ENCODE results near the gene HYI.

Gene HYI

GRCh38 chr1:43445606-43446387 is 7.9 kb downstream of the HYI start:
- H3K9ac ChIP-seq (ENCODE audit: low read depth in 1 of 2, low read length in 2 of 2), result no peak overlapping the region
- no peak overlapping the region for H3K4me3 ChIP-seq (ENCODE audit: low read depth in 1 of 2, low read length in 2 of 2)
- no peak overlapping the region for H3K27ac ChIP-seq (ENCODE audit: low read depth, low read length)
- no peaks in the 10 kb centered on the region for H3K9me3 ChIP-seq (ENCODE audit: control insufficient read depth in 1 of 2, low read length in 2 of 2)
- peaks cover 6 to 7% of the 10 kb centered on the region in 2 donors for H3K4me1 ChIP-seq (ENCODE audit: control insufficient read depth in 1 of 2, insufficient read depth in 2 of 2, low read length in 2 of 2)
- peaks cover 65 to 92% of the 10 kb centered on the region in 2 donors for H3K36me3 ChIP-seq (ENCODE audit: control insufficient read depth in 1 of 2, insufficient read depth in 2 of 2, low read length in 2 of 2)
- no peaks in the 10 kb centered on the region for H3K27me3 ChIP-seq (ENCODE audit: control insufficient read depth in 1 of 2, insufficient read depth in 2 of 2, low read length in 2 of 2)

GRCh38 chr1:43444836-43445235 is 8.9 kb downstream of the HYI start:
- H3K36me3 ChIP-seq (ENCODE audit: control insufficient read depth in 1 of 2, insufficient read depth in 2 of 2, low read length in 2 of 2), result peaks cover 65 to 92% of the 10 kb centered on the region in 2 donors
- no peak overlapping the region for H3K27ac ChIP-seq (ENCODE audit: low read depth, low read length)
- no peaks in the 10 kb centered on the region for H3K9me3 ChIP-seq (ENCODE audit: control insufficient read depth in 1 of 2, low read length in 2 of 2)
- no peak overlapping the region for H3K9ac ChIP-seq (ENCODE audit: low read depth in 1 of 2, low read length in 2 of 2)
- no peaks in the 10 kb centered on the region for H3K27me3 ChIP-seq (ENCODE audit: control insufficient read depth in 1 of 2, insufficient read depth in 2 of 2, low read length in 2 of 2)
- no peak overlapping the region for H3K4me3 ChIP-seq (ENCODE audit: low read depth in 1 of 2, low read length in 2 of 2)
- peaks cover 6 to 7% of the 10 kb centered on the region in 2 donors for H3K4me1 ChIP-seq (ENCODE audit: control insufficient read depth in 1 of 2, insufficient read depth in 2 of 2, low read length in 2 of 2)

- no peak overlapping the region for H3K4me3 ChIP-seq (ENCODE audit: low read depth in 1 of 2, low read length in 2 of 2)
- H3K4me1 ChIP-seq (ENCODE audit: control insufficient read depth in 1 of 2, insufficient read depth in 2 of 2, low read length in 2 of 2), result peaks cover 6 to 7% of the 10 kb centered on the region in 2 donors
- H3K36me3 ChIP-seq (ENCODE audit: control insufficient read depth in 1 of 2, insufficient read depth in 2 of 2, low read length in 2 of 2), result peaks cover 64 to 92% of the 10 kb centered on the region in 2 donors
- H3K27ac ChIP-seq (ENCODE audit: low read depth, low read length), result no peak overlapping the region
- H3K27me3 ChIP-seq (ENCODE audit: control insufficient read depth in 1 of 2, insufficient read depth in 2 of 2, low read length in 2 of 2), result no peaks in the 10 kb centered on the region
- H3K9me3 ChIP-seq (ENCODE audit: control insufficient read depth in 1 of 2, low read length in 2 of 2), result no peaks in the 10 kb centered on the region
- H3K9ac ChIP-seq (ENCODE audit: low read depth in 1 of 2, low read length in 2 of 2), result no peak overlapping the region
Observed at GRCh38 chr1:43444151-43444828, 9.4 kb downstream of the HYI start.

GRCh38 chr1:43443197-43443946 is 10.4 kb downstream of the HYI start:
- no peaks in the 10 kb centered on the region for H3K27me3 ChIP-seq (ENCODE audit: control insufficient read depth in 1 of 2, insufficient read depth in 2 of 2, low read length in 2 of 2)
- H3K36me3 ChIP-seq (ENCODE audit: control insufficient read depth in 1 of 2, insufficient read depth in 2 of 2, low read length in 2 of 2), result peaks cover 73 to 92% of the 10 kb centered on the region in 2 donors
- no peaks in the 10 kb centered on the region for H3K4me1 ChIP-seq (ENCODE audit: control insufficient read depth in 1 of 2, insufficient read depth in 2 of 2, low read length in 2 of 2)
- H3K9ac ChIP-seq (ENCODE audit: low read depth in 1 of 2, low read length in 2 of 2), result no peak overlapping the region
- no peak overlapping the region for H3K4me3 ChIP-seq (ENCODE audit: low read depth in 1 of 2, low read length in 2 of 2)
- no peaks in the 10 kb centered on the region for H3K9me3 ChIP-seq (ENCODE audit: control insufficient read depth in 1 of 2, low read length in 2 of 2)
- H3K27ac ChIP-seq (ENCODE audit: low read depth, low read length), result no peak overlapping the region

- peaks cover 77 to 91% of the 10 kb centered on the region in 2 donors for H3K36me3 ChIP-seq (ENCODE audit: control insufficient read depth in 1 of 2, insufficient read depth in 2 of 2, low read length in 2 of 2)
- H3K27me3 ChIP-seq (ENCODE audit: control insufficient read depth in 1 of 2, insufficient read depth in 2 of 2, low read length in 2 of 2), result no peaks in the 10 kb centered on the region
- no peaks in the 10 kb centered on the region for H3K9me3 ChIP-seq (ENCODE audit: control insufficient read depth in 1 of 2, low read length in 2 of 2)
- H3K9ac ChIP-seq (ENCODE audit: low read depth in 1 of 2, low read length in 2 of 2), result no peak overlapping the region
- no peaks in the 10 kb centered on the region for H3K4me1 ChIP-seq (ENCODE audit: control insufficient read depth in 1 of 2, insufficient read depth in 2 of 2, low read length in 2 of 2)
- H3K4me3 ChIP-seq (ENCODE audit: low read depth in 1 of 2, low read length in 2 of 2), result no peak overlapping the region
- H3K27ac ChIP-seq (ENCODE audit: low read depth, low read length), result no peak overlapping the region
Observed at GRCh38 chr1:43442756-43443155, 11.0 kb downstream of the HYI start.

- Histone ChIP-seq H3K27ac (ENCODE audit: low read depth, low read length) (no peak overlapping the region), H3K36me3 (ENCODE audit: control insufficient read depth in 1 of 2, insufficient read depth in 2 of 2, low read length in 2 of 2) (peaks cover 77 to 91% of the 10 kb centered on the region in 2 donors), H3K27me3 (ENCODE audit: control insufficient read depth in 1 of 2, insufficient read depth in 2 of 2, low read length in 2 of 2) (no peaks in the 10 kb centered on the region), H3K4me1 (ENCODE audit: control insufficient read depth in 1 of 2, insufficient read depth in 2 of 2, low read length in 2 of 2) (no peaks in the 10 kb centered on the region), H3K9ac (ENCODE audit: low read depth in 1 of 2, low read length in 2 of 2) (no peak overlapping the region), H3K9me3 (ENCODE audit: control insufficient read depth in 1 of 2, low read length in 2 of 2) (no peaks in the 10 kb centered on the region), H3K4me3 (ENCODE audit: low read depth in 1 of 2, low read length in 2 of 2) (no peak overlapping the region)
Observed at GRCh38 chr1:43441894-43442637, 11.7 kb downstream of the HYI start.

GRCh38 chr1:43441166-43441893 is 12.4 kb downstream of the HYI start:
- H3K4me3 ChIP-seq (ENCODE audit: low read depth in 1 of 2, low read length in 2 of 2), result no peak overlapping the region
- H3K27me3 ChIP-seq (ENCODE audit: control insufficient read depth in 1 of 2, insufficient read depth in 2 of 2, low read length in 2 of 2), result no peaks in the 10 kb centered on the region
- no peaks in the 10 kb centered on the region for H3K9me3 ChIP-seq (ENCODE audit: control insufficient read depth in 1 of 2, low read length in 2 of 2)
- peaks cover 73 to 91% of the 10 kb centered on the region in 2 donors for H3K36me3 ChIP-seq (ENCODE audit: control insufficient read depth in 1 of 2, insufficient read depth in 2 of 2, low read length in 2 of 2)
- H3K27ac ChIP-seq (ENCODE audit: low read depth, low read length), result no peak overlapping the region
- no peak overlapping the region for H3K9ac ChIP-seq (ENCODE audit: low read depth in 1 of 2, low read length in 2 of 2)
- no peaks in the 10 kb centered on the region for H3K4me1 ChIP-seq (ENCODE audit: control insufficient read depth in 1 of 2, insufficient read depth in 2 of 2, low read length in 2 of 2)

GRCh38 chr1:43440358-43440757 is 13.4 kb downstream of the HYI start:
- H3K9ac ChIP-seq (ENCODE audit: low read depth in 1 of 2, low read length in 2 of 2), result no peak overlapping the region
- no peaks in the 10 kb centered on the region for H3K27me3 ChIP-seq (ENCODE audit: control insufficient read depth in 1 of 2, insufficient read depth in 2 of 2, low read length in 2 of 2)
- H3K36me3 ChIP-seq (ENCODE audit: control insufficient read depth in 1 of 2, insufficient read depth in 2 of 2, low read length in 2 of 2), result peaks cover 63 to 90% of the 10 kb centered on the region in 2 donors
- H3K4me3 ChIP-seq (ENCODE audit: low read depth in 1 of 2, low read length in 2 of 2), result no peak overlapping the region
- H3K9me3 ChIP-seq (ENCODE audit: control insufficient read depth in 1 of 2, low read length in 2 of 2), result no peaks in the 10 kb centered on the region
- H3K4me1 ChIP-seq (ENCODE audit: control insufficient read depth in 1 of 2, insufficient read depth in 2 of 2, low read length in 2 of 2), result peaks cover 0 to 6% of the 10 kb centered on the region in 2 donors
- no peak overlapping the region for H3K27ac ChIP-seq (ENCODE audit: low read depth, low read length)

- H3K9me3 ChIP-seq (ENCODE audit: control insufficient read depth in 1 of 2, low read length in 2 of 2), result no peaks in the 10 kb centered on the region
- H3K9ac ChIP-seq (ENCODE audit: low read depth in 1 of 2, low read length in 2 of 2), result no peak overlapping the region
- no peak overlapping the region for H3K4me3 ChIP-seq (ENCODE audit: low read depth in 1 of 2, low read length in 2 of 2)
- H3K27ac ChIP-seq (ENCODE audit: low read depth, low read length), result no peak overlapping the region
- H3K4me1 ChIP-seq (ENCODE audit: control insufficient read depth in 1 of 2, insufficient read depth in 2 of 2, low read length in 2 of 2), result peaks cover 0 to 11% of the 10 kb centered on the region in 2 donors
- H3K27me3 ChIP-seq (ENCODE audit: control insufficient read depth in 1 of 2, insufficient read depth in 2 of 2, low read length in 2 of 2), result no peaks in the 10 kb centered on the region
- peaks cover 66 to 94% of the 10 kb centered on the region in 2 donors for H3K36me3 ChIP-seq (ENCODE audit: control insufficient read depth in 1 of 2, insufficient read depth in 2 of 2, low read length in 2 of 2)
Observed at GRCh38 chr1:43439781-43440180, 13.9 kb downstream of the HYI start.

Measured in duodenal mucosa (tissue), 2 donors.